ENCODE data around the gene ICAM2. TPM values are rescaled to one million over a fixed set of nuclear protein-coding genes. Genes with fewer than 3 reads are reported as not detected.

The ICAM2 gene
- total RNA-seq, 4 donors from 2014 or later, result 2.1 to 25.6 (median 9.7) TPM

DNA sequence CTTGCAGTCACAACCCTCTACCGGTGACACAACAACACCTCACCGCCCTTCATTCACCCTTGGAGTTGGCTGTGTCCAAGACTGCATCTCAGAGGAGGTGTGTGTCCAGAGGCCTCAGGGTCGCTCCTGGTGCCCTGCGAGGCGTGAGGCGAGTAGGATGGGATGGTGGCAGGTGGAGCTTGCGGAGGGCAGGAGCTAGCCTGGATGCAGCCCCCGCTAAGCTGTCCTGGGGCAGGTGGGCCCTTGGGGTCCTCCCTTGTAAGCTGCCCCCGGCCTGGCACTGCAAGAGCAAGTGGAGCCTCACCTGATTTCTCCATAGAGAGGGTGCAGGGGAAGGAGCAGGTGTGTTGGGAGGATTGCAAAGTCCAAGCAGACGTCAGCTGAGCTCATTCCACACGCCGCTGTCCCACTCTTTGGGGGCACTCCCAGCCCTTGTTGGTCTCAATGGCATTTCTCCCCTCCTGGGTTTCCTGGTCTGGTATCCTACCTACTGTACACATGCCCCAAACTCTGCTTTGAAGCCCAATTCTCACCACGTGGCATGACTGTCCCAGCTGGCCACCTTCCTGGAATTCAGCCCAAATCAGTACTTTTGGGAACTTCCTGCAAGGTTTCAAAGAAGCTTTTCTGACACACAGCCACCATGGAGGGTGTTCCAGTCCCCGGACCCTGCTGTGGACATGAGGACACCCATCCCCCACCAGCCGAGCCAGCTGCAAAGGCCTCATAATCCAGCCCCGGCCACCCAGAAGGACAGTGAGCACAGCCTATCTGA lies 18.1 kb upstream of the ICAM2 start:
- Histone ChIP-seq H3K4me3 (no peak overlapping the region), H3K9me3 (no peaks in the 10 kb centered on the region), H3K36me3 (peaks cover 0 to 23% (median 0%) of the 10 kb centered on the region in 3 donors), H3K4me1 (peaks cover 0 to 15% (median 0%) of the 10 kb centered on the region in 4 donors), H3K27ac (no peak overlapping the region), H3K27me3 (no peaks in the 10 kb centered on the region)
- peak in 1 of 3 donors; percentile 42 for DNase-seq
- TF ChIP-seq, protein P1, sequence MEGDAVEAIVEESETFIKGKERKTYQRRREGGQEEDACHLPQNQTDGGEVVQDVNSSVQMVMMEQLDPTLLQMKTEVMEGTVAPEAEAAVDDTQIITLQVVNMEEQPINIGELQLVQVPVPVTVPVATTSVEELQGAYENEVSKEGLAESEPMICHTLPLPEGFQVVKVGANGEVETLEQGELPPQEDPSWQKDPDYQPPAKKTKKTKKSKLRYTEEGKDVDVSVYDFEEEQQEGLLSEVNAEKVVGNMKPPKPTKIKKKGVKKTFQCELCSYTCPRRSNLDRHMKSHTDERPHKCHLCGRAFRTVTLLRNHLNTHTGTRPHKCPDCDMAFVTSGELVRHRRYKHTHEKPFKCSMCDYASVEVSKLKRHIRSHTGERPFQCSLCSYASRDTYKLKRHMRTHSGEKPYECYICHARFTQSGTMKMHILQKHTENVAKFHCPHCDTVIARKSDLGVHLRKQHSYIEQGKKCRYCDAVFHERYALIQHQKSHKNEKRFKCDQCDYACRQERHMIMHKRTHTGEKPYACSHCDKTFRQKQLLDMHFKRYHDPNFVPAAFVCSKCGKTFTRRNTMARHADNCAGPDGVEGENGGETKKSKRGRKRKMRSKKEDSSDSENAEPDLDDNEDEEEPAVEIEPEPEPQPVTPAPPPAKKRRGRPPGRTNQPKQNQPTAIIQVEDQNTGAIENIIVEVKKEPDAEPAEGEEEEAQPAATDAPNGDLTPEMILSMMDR (IDR thresholded peaks at IDR 0.05), result no peak
- TF ChIP-seq POLR2A (IDR thresholded peaks at IDR 0.05), result no peak

DNA sequence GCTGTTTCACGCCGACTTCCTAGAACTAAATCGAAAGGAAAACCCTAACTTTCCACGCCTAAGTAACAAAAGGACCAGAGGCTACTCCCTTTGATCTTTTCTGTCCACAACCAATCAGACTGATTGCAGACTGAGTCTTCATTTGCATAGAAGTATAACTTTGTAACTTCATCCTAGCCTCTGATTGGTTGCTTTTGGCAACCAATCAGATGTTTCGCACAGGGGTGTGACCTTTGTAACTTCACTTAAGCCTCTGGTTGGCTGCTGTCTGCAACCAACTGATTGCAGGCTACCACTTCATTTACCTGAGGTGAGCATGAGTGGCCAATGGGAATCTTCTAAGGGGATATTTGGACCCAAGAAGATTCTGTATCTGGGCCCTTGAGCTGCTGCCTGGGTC lies 17.4 kb upstream of the ICAM2 start:
- DNase-seq, result peak in 1 of 3 donors; percentile 15
- H3K27ac ChIP-seq, result no peak overlapping the region
- H3K9me3 ChIP-seq, result no peaks in the 10 kb centered on the region
- no peaks in the 10 kb centered on the region for H3K27me3 ChIP-seq
- no peak overlapping the region for H3K4me3 ChIP-seq
- H3K36me3 ChIP-seq, result peaks cover 0 to 16% (median 0%) of the 10 kb centered on the region in 3 donors
- TF ChIP-seq POLR2A (IDR thresholded peaks at IDR 0.05), result no peak
- TF ChIP-seq, protein P1 (IDR thresholded peaks at IDR 0.05), result no peak
- peaks cover 0 to 15% (median 0%) of the 10 kb centered on the region in 4 donors for H3K4me1 ChIP-seq

DNA sequence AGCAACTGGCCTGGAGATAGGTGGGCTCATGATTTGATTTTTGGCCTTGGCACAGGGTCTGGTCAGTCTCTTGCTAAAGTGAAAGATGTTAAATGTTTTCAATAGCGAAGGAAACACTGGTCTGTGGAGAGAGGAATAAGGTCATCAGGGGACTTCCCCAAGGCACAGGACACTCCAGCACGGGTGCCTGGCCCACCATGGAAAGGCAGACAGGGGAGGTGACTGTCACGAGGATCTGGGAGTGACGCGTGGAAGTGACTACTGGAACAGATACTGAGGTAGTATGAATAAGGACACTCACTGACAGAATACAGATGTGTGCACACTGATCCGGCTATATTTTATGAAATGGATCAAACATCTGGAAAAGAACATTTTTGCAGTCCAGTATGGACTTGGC lies 16.7 kb upstream of the ICAM2 start:
- TF ChIP-seq, protein P1 (IDR thresholded peaks at IDR 0.05), result no peak
- TF ChIP-seq POLR2A (IDR thresholded peaks at IDR 0.05), result no peak
- Histone ChIP-seq H3K27me3 (no peaks in the 10 kb centered on the region), H3K27ac (no peak overlapping the region), H3K36me3 (peaks cover 0 to 14% (median 0%) of the 10 kb centered on the region in 3 donors), H3K9me3 (no peaks in the 10 kb centered on the region), H3K4me1 (peaks cover 0 to 15% (median 0%) of the 10 kb centered on the region in 4 donors), H3K4me3 (no peak overlapping the region)
- DNase-seq, result peak in 1 of 3 donors; percentile 33

DNA sequence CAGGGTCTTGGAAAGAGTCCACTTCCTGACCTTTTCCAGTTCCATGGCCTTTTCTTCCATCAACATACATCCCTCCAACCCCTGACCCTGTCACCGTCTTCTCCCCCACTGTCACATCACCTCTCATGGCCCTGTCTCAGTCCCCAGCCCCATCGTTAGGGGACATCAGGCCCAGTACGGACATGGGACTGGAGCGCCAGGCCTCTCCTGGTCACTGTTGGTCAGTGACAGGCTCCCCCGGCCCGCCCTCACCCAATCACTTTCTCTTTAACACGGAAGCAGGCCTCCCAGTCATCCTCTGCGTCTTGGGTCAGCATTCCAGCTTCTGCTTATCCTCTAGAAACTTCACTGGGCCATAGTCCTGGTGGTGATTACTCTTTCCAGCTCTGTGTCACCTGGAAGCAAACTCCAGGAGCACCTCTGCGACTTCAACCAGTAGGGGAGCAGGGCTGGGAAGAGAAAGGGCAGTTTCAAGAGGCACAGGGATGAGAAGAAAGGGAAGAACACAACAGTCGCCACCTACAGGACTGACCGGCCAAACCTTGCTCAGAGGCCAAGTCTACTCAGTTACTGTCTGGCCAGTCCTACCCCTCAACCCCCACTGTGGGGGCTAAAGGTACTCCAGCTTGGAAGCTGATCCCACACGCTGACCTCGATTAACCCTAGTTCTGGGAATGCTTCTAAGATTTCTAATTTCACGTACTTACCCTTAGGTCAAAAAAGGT lies 15.9 kb upstream of the ICAM2 start:
- Histone ChIP-seq H3K27me3 (no peaks in the 10 kb centered on the region), H3K4me3 (no peak overlapping the region), H3K4me1 (peaks cover 0 to 14% (median 0%) of the 10 kb centered on the region in 4 donors), H3K9me3 (no peaks in the 10 kb centered on the region), H3K27ac (no peak overlapping the region), H3K36me3 (peaks cover 0 to 9% (median 0%) of the 10 kb centered on the region in 3 donors)
- TF ChIP-seq, protein P1 (IDR thresholded peaks at IDR 0.05), result no peak
- no peak for TF ChIP-seq POLR2A (IDR thresholded peaks at IDR 0.05)
- peak in 1 of 3 donors; percentile 41 for DNase-seq

DNA sequence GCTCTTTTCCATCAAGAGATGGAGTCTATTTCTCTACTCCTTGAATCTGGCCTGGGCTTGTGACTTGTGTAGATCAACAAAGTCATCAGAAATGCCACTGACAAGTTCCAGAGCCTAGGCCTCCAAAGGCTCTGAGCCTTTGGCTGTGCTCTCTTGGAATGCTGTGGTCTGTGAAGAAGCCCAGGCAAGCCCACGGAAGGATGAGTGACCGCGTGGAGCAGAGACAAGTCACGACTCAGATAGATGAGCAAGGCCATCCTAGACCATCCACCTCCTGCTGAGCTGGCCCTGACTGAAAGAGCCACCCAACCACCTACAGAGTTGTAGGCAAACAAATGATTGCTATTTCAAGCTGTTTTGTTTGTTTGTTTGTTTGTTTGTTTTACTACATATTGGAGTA lies 11.6 kb upstream of the ICAM2 start:
- TF ChIP-seq POLR2A (IDR thresholded peaks at IDR 0.05), result no peak
- TF ChIP-seq, protein P1 (IDR thresholded peaks at IDR 0.05), result no peak
- peak in 1 of 3 donors; percentile 28 for DNase-seq
- H3K9me3 ChIP-seq, result no peaks in the 10 kb centered on the region
- no peaks in the 10 kb centered on the region for H3K27me3 ChIP-seq
- no peaks in the 10 kb centered on the region for H3K36me3 ChIP-seq
- no peak overlapping the region for H3K27ac ChIP-seq
- H3K4me3 ChIP-seq, result no peak overlapping the region
- no peaks in the 10 kb centered on the region for H3K4me1 ChIP-seq

Measured in Peyer's patch (tissue), 4 donors.